K562 (cell line): ENCODE results near the gene GPR108. TPM values are rescaled to one million over a fixed set of nuclear protein-coding genes. Genes with fewer than 3 reads are reported as not detected.

ENCODE experiments used
- ATAC-seq: fragments of 200-7000 bp; cut with Tn5 transposase; 3 replicates; pipeline ENCODE4 v1.9.1; 2020; ENCODE audit warnings: moderate library complexity
- BruUV-seq: library from RNA; stranded (reverse); fragments of 400-500 nt; replicated peaks from 2 replicates; lab custom pipeline; 2021; lab: Mats Ljungman, UMichigan
- CTCF ChIA-PET: fragments of 300-600 bp; formaldehyde crosslinking; extraction: SDS; loops from one replicate; lab custom pipeline; 2021; ENCODE audit warnings: low intra/inter-chr PET ratio; lab: Yijun Ruan, JAX
- POLR2A ChIA-PET: fragments of 300-600, 350-650 bp; sonication (Branson Sonifier 250); formaldehyde crosslinking; extraction: SDS; loops from one replicate; lab custom pipeline; 2021; ENCODE audit warnings: antibody characterized with exemption, inconsistent platforms; lab: Yijun Ruan, JAX
- DNase-seq, 4 experiments: peaks; one replicate each; pipeline versions ENCODE4 v3.0.0 to v3.0.0-alpha.2; 2011 to 2018; ENCODE audit warnings: low spot score in 3 of 4, mixed read lengths in 3 of 4; ENCODE audit errors: extremely low read depth in 1 of 4
- FAIRE-seq: peaks from 2 replicates; lab custom pipeline; 2011; peaks lifted over from hg19 to GRCh38; lab: Jason Lieb, UNC
- H2AFZ ChIP-seq: 2 replicates; pipeline ENCODE4 v1.6.0; 2011; ENCODE audit warnings: low read depth, low read length, control low read depth, inconsistent platforms
- H3K27ac ChIP-seq: fragments of 200-600 bp; 3 replicates; pipeline ENCODE4 v1.8.0; 2011; ENCODE audit warnings: low read depth, mild to moderate bottlenecking, control low read depth, inconsistent platforms, low read length, moderate library complexity, mixed read lengths; ENCODE audit errors: extremely low read depth
- H3K27me3 ChIP-seq, 2 experiments: fragments of 300-600 bp in 1 of 2; 2 replicates in 1 of 2; 3 replicates in 1 of 2; pipeline versions ENCODE4 v1.6.0 to v1.8.0; 2011; ENCODE audit warnings: inconsistent platforms in 2 of 2, low read length in 2 of 2, mild to moderate bottlenecking in 1 of 2, mixed read lengths in 1 of 2, moderate library complexity in 1 of 2; ENCODE audit not compliant: control insufficient read depth in 2 of 2, insufficient read depth in 2 of 2
- H3K36me3 ChIP-seq: fragments of 300-600 bp; 3 replicates; pipeline ENCODE4 v1.8.0; 2011; ENCODE audit warnings: mild to moderate bottlenecking, low read length, inconsistent platforms; ENCODE audit not compliant: control insufficient read depth, insufficient read depth
- H3K4me1 ChIP-seq, 2 experiments: fragments of 200-600 bp in 1 of 2; replicated peaks in 1 of 2; 2 replicates in 1 of 2; 3 replicates in 1 of 2; pipeline versions ENCODE4 v1.5.1 to v1.8.0; 2011; ENCODE audit warnings: inconsistent platforms in 2 of 2, low read length in 2 of 2, mild to moderate bottlenecking in 1 of 2, mixed read lengths in 1 of 2, moderate library complexity in 1 of 2; ENCODE audit not compliant: control insufficient read depth in 2 of 2, insufficient read depth in 2 of 2
- H3K4me2 ChIP-seq: 2 replicates; pipeline ENCODE4 v1.6.1; 2011; ENCODE audit warnings: low read length, control low read depth, inconsistent platforms, mixed read lengths; ENCODE audit not compliant: insufficient read depth
- H3K4me3 ChIP-seq: fragments of 200-600 bp; sonication (generic), shearing (Covaris generic); 2 replicates; pipeline ENCODE4 v1.5.1; 2016; ENCODE audit warnings: control low read depth, inconsistent platforms
- H3K79me2 ChIP-seq: fragments of 200-600 bp; 3 replicates; pipeline ENCODE4 v1.8.0; 2011; ENCODE audit warnings: low read length, inconsistent platforms; ENCODE audit not compliant: control insufficient read depth, insufficient read depth
- H3K9ac ChIP-seq, 2 experiments: 2 replicates each; pipeline versions ENCODE4 v1.6.0 to v1.6.1; 2011; ENCODE audit warnings: low read depth in 2 of 2, low read length in 2 of 2, control low read depth in 1 of 2, inconsistent platforms in 1 of 2, mild to moderate bottlenecking in 1 of 2, mixed read lengths in 1 of 2; ENCODE audit not compliant: insufficient read depth in 1 of 2
- H3K9me1 ChIP-seq: one replicate; pipeline ENCODE4 v1.6.0; 2011; ENCODE audit warnings: inconsistent platforms, mild to moderate bottlenecking, low read length, moderate library complexity; ENCODE audit not compliant: control insufficient read depth, insufficient read depth
- H3K9me3 ChIP-seq: replicated peaks from 2 replicates; pipeline ENCODE4 v1.5.1; 2011; ENCODE audit warnings: low read depth, low read length, inconsistent platforms; ENCODE audit not compliant: control insufficient read depth, insufficient read depth
- H4K20me1 ChIP-seq: replicated peaks from 2 replicates; pipeline ENCODE4 v1.6.1; 2011; ENCODE audit warnings: low read length, inconsistent platforms, mixed read lengths; ENCODE audit not compliant: control insufficient read depth, insufficient read depth
- AFF1 ChIP-seq, 2 experiments: fragments of 450-650 bp; IDR thresholded peaks; 2 replicates each; pipeline ENCODE4 v1.6.1; 2018; ENCODE audit warnings: mild to moderate bottlenecking in 2 of 2, low read depth in 1 of 2; ENCODE audit not compliant: partially characterized antibody in 2 of 2
- CHD1 ChIP-seq: fragments of 200-600 bp; sonication (generic); IDR thresholded peaks from one replicate; pipeline ENCODE4 v1.6.1; 2012; ENCODE audit warnings: mild to moderate bottlenecking, moderate library complexity, low read length, inconsistent platforms
- HDAC6 ChIP-seq: IDR thresholded peaks from 2 replicates; pipeline ENCODE4 v1.6.1; 2012; ENCODE audit warnings: low read depth, mild to moderate bottlenecking, control low read depth, inconsistent platforms, low read length, moderate library complexity
- HMG20B ChIP-seq: fragments of 250-450 bp; sonication (Bioruptor Pico); IDR thresholded peaks from 2 replicates; pipeline ENCODE4 v1.5.0; 2021; ENCODE audit warnings: mild to moderate bottlenecking
- SMARCA4 ChIP-seq: fragments of 450-650 bp; IDR thresholded peaks from 2 replicates; pipeline ENCODE4 v1.6.1; 2016
- TAF15 ChIP-seq: fragments of 200-400 bp; formaldehyde crosslinking; IDR thresholded peaks from 2 replicates; pipeline ENCODE4 v1.6.1; 2017; ENCODE audit warnings: mild to moderate bottlenecking, low read depth, low read length, moderate library complexity
- ZNF644 ChIP-seq: fragments of 200-800 bp; sonication (Bioruptor generic); IDR thresholded peaks from 2 replicates; pipeline ENCODE4 v1.6.1; 2016; ENCODE audit warnings: low read depth, missing genetic modification characterization, missing compliant biosample characterization
- WGBS: fragments of 100-300 bp; shearing (Covaris generic); methylation state at CpG from one replicate; pipeline ENCODE4 v1.1.6; 2016; ENCODE audit warnings: low coverage, mixed read lengths; ENCODE audit not compliant: insufficient coverage; ENCODE audit errors: missing lambda C conversion rate; 5-methylcytosine and 5-hydroxymethylcytosine counted together
- in situ Hi-C: fragments of 300-500 bp; cut with MboI; formaldehyde crosslinking; loops from 4 replicates; pipeline ENCODE4 v1.15.0; 2018; ENCODE audit warnings: inconsistent platforms, mixed read lengths
- intact Hi-C: fragments of 100-400 bp; cut with micrococcal nuclease; formaldehyde crosslinking; loops from 2 replicates; pipeline ENCODE4 v1.14.2; 2022
- polyA plus RNA-seq, 8 experiments: library from polyadenylated mRNA; depleted of rRNA in 4 of 8; stranded (reverse) in 5 of 8; unstranded in 3 of 8; fragments of >200 nt; fragmentation: Nextera tagmentation in 2 of 8; fragmentation: Illumina TruSeq in 1 of 8; extraction: Ambion mirVana in 2 of 8; extraction: Trizol in 1 of 8; gene quantifications; 2 replicates each; pipeline versions ENCODE4 v1.2.1 to v1.2.3, GENCODE V29; 2011 to 2014; ENCODE audit warnings: inconsistent platforms in 1 of 8, missing spikeins in 1 of 8
- total RNA-seq, 7 experiments: library from RNA; depleted of rRNA in 6 of 7; stranded (reverse); fragments of >200 nt in 6 of 7; fragmentation: Illumina TruSeq in 2 of 7; extraction: Trizol in 2 of 7; gene quantifications; 2 replicates each; pipeline versions ENCODE4 v1.2.1 to v1.2.3, GENCODE V29; 2011 to 2021; ENCODE audit warnings: low replicate concordance in 1 of 7

GPR108 gene
- total and polyA plus RNA-seq, 9 of the 15 experiments (the other 6 are each of a cell fraction or from before 2014, with no cell fraction given), result 2.4 to 33.2 (median 24.4) TPM

GRCh38 chr19:6737873-6738786 is 750 bp upstream of the GPR108 start (continued):
- TF ChIP-seq HMG20B (CRISPR knock-in tag) (no peak), ZNF644 (tag) (no peak), HDAC6 (no peak), TAF15 (no peak), SMARCA4 (0 out of 2 replicates have a peak, but pooled peaks have one; percentile 32)

- in situ Hi-C loops (no loop called here), intact Hi-C loops (loop anchor here (1.0 to 10.0 kb wide), 5 partner anchors 16 to 222 kb away; partner anchors contain the start of gene VAV1)
- H2AFZ ChIP-seq, result peak overlapping the region; percentile 88
- CTCF ChIA-PET, result no interaction called here
- peak overlapping the region; percentile 62 for H3K4me3 ChIP-seq
- peaks cover 12% of the 10 kb centered on the region; the same call in 1 of the 3 replicates for H3K36me3 ChIP-seq
- POLR2A ChIA-PET, result interaction anchor here (0.6 to 1.9 kb wide), 8 partner anchors 10 to 360 kb away, joined by 3 to 7 read pairs (median 4); no protein-coding TSS in a partner anchor
- peak overlapping the region; percentile 91 for H3K27ac ChIP-seq
- no peaks in the 10 kb centered on the region for H3K9me3 ChIP-seq
- peaks cover 44% of the 10 kb centered on the region for H3K79me2 ChIP-seq
- H3K9ac ChIP-seq, result peak overlapping the region; percentile 84 to 93
- peaks cover 46 to 75% of the 10 kb centered on the region in 2 experiments for H3K4me1 ChIP-seq
- DNase-seq, result no peak
- FAIRE-seq, result no peak
- peak overlapping the region; percentile 92 for H3K4me2 ChIP-seq
- 0% methylated on average over 11 of the region's 16 CpGs for WGBS
- ATAC-seq, result peak; percentile 44; the same call in 2 of the 3 replicates
- no peaks in the 10 kb centered on the region for H3K9me1 ChIP-seq
- no peaks in the 10 kb centered on the region for H3K27me3 ChIP-seq
- no TSS peak for BruUV-seq
- H4K20me1 ChIP-seq, result no peaks in the 10 kb centered on the region
- TF ChIP-seq AFF1 (IDR thresholded peaks at IDR 0.05; ENCODE audit: low read depth in 1 of 2, partially characterized antibody in 2 of 2), result no peak
- TF ChIP-seq CHD1, result peak; percentile 73
These were observed 480 bp downstream of the GPR108 start for GRCh38 chr19:6736917-6737283.
